SHP77 (cell line): Measurements from ENCODE around the gene DEDD.

Source experiments
- DNase-seq, 2 experiments: peaks; one replicate each; lab custom pipeline; 2025; lab: John Stamatoyannopoulos, UW

DEDD gene

GRCh38 chr1:161092621-161093028 is 39.8 kb downstream of the DEDD start:
- no peak for DNase-seq

GRCh38 chr1:161091796-161092507 is 40.5 kb downstream of the DEDD start:
- no peak for DNase-seq

- no peak for DNase-seq
Observed at GRCh38 chr1:161091093-161091492, 41.4 kb downstream of the DEDD start.

- DNase-seq: no peak
Observed at GRCh38 chr1:161090617-161091016, 41.9 kb downstream of the DEDD start.

- no peak for DNase-seq
Observed at GRCh38 chr1:161089938-161090337, 42.5 kb downstream of the DEDD start.

GRCh38 chr1:161089251-161089924 is 43.1 kb downstream of the DEDD start, which contains the start of gene NECTIN4:
NECTIN4 (minus strand) TSS chr1:161089558; CDS start chr1:161089296, 262 bp downstream.
- no peak for DNase-seq

- no peak for DNase-seq
Observed at GRCh38 chr1:161088587-161089110, 43.8 kb downstream of the DEDD start.

GRCh38 chr1:161086457-161086856 is 46.0 kb downstream of the DEDD start:
- DNase-seq: no peak

GRCh38 chr1:161085165-161085564 is 47.3 kb downstream of the DEDD start:
- DNase-seq: no peak

- no peak for DNase-seq
Observed at GRCh38 chr1:161084597-161084988, 47.9 kb downstream of the DEDD start.

GRCh38 chr1:161083748-161084596 is 48.5 kb downstream of the DEDD start:
- DNase-seq: no peak

GRCh38 chr1:161082996-161083747 is 49.3 kb downstream of the DEDD start:
- peak in 1 of 2 experiments; percentile 6 for DNase-seq

- DNase-seq: no peak
Observed at GRCh38 chr1:161082483-161082882, 50.0 kb downstream of the DEDD start.

- no peak for DNase-seq
Observed at GRCh38 chr1:161081519-161081918, 50.9 kb downstream of the DEDD start.

GRCh38 chr1:161080441-161081405 is 51.7 kb downstream of the DEDD start:
- no peak for DNase-seq

- DNase-seq: no peak
Observed at GRCh38 chr1:161079436-161080110, 52.9 kb downstream of the DEDD start.

- DNase-seq: no peak
Observed at GRCh38 chr1:161077426-161077825, 55.0 kb downstream of the DEDD start.

GRCh38 chr1:161076410-161076809 is 56.1 kb downstream of the DEDD start:
- no peak for DNase-seq

- DNase-seq: peak in 1 of 2 experiments; percentile 41
Observed at GRCh38 chr1:161074676-161075368, 57.6 kb downstream of the DEDD start.
